ENCODE data around the gene INAVA.

DNA sequence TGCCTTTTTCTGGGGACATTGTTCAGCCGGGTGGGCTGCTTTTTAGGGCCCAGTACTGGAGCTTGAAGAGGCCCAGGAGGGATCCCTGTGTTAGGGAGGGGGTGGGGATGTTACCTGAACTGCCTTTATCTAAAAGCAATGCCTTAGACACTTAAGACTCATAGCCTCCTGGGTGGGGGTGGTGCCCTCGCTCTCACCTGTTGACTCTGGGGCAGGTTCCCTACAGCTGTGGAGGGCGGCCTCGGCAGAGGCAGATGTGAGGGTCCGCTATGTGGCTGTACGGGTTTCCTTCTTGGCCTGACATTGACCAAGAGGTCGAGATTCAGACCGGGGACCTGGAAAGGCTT is 716 bp downstream of the INAVA start:
- TF ChIP-seq, protein P1, sequence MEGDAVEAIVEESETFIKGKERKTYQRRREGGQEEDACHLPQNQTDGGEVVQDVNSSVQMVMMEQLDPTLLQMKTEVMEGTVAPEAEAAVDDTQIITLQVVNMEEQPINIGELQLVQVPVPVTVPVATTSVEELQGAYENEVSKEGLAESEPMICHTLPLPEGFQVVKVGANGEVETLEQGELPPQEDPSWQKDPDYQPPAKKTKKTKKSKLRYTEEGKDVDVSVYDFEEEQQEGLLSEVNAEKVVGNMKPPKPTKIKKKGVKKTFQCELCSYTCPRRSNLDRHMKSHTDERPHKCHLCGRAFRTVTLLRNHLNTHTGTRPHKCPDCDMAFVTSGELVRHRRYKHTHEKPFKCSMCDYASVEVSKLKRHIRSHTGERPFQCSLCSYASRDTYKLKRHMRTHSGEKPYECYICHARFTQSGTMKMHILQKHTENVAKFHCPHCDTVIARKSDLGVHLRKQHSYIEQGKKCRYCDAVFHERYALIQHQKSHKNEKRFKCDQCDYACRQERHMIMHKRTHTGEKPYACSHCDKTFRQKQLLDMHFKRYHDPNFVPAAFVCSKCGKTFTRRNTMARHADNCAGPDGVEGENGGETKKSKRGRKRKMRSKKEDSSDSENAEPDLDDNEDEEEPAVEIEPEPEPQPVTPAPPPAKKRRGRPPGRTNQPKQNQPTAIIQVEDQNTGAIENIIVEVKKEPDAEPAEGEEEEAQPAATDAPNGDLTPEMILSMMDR (IDR thresholded peaks at IDR 0.05): no peak
- TF ChIP-seq POLR2A (IDR thresholded peaks at IDR 0.05): no peak

Measured in Peyer's patch (tissue), 4 donors.